Activated T-cell treated with anti-CD3 and anti-CD28 coated beads for 1 hour (primary cell): Measurements from ENCODE around the gene GARS1.
"Not testable (repeated sequence)": the region's sequence is repeated elsewhere in the genome, so short reads cannot be mapped to it uniquely, and the experiment has no call there.

ENCODE experiments used
- DNase-seq: peaks from one replicate; pipeline ENCODE4 v3.0.0-alpha.2; 2020; ENCODE audit warnings: low read depth

The GARS1 gene

GRCh38 chr7:30625283-30625682 is 30.6 kb downstream of the GARS1 start:
- DNase-seq: no peak

GRCh38 chr7:30627026-30627425 is 32.3 kb downstream of the GARS1 start:
- DNase-seq: no peak

DNA sequence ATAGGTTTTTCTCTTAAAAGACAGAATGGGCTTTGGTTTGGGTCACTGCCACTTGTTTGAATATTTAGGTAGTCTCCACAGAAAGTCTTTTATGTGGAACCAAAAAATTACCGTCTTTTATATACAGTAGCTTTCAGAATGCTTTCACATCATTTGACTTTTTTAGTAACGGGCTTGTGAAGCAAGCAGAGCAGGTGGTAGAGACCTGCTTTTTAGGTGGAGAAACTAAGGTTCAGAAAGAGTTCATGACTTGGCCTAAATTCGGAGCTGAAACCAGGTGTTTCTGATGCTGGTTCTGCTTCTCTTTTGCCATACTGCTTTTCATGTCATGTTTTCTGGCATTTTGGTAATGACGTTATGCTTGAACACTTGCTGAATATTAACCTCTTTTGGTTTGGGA is 36.3 kb downstream of the GARS1 start:
- DNase-seq: no peak

DNA sequence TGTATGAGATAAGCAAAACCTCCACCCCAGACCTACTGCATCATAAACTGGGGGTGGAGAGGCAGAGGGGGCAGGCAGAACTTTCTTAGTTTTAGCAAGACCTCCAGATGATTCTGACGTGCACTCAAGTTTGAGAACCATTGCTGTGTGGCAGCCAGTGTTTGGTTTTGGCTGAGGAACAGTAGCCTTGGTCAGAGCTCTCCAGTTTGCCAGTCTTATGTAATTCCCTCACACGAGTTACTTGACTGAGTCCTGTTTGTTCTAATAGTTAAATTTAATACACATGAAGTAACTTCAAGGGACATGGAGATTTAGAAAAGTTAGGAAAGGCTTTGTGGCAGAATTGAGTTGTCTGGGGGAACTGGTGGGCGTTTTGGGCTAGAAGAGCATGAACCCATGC is 38.5 kb downstream of the GARS1 start:
- no peak for DNase-seq

GRCh38 chr7:30634193-30634626 is 39.5 kb downstream of the GARS1 start:
- no peak for DNase-seq

- DNase-seq: no peak
These were observed 40.0 kb downstream of the GARS1 start for GRCh38 chr7:30634634-30635201.

DNA sequence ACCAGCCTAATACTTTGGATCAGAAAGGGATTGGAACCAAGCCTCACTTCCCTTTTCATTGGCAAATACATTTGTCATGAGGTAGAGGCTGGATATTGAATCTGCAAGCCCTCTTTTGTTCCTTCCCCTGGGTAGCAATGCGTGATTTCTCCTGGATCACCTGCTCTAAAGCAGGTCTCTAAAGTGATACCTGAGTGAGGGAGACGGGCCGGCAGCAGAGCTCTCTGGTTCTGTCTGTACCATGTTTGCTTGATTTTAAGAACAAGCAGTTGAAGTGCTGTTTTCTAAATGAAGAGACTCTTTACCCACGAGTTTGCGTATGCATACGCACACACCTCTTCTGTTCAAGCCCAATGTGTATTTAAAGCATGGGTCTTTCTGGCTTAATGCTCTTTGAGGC is 41.1 kb downstream of the GARS1 start:
- no peak for DNase-seq

DNA sequence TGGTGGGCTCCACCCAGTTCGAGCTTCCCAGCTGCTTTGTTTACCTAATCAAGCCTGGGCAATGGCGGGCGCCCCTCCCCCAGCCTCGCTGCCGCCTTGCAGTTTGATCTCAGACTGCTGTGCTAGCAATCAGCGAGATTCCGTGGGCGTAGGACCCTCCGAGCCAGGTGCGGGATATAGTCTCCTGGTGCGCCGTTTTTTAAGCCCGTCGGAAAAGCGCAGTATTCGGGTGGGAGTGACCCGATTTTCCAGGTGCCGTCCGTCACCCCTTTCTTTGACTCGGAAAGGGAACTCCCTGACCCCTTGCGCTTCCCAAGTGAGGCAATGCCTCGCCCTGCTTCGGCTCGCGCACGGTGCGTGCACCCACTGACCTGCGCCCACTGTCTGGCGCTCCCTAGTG is 47.6 kb downstream of the GARS1 start:
- not testable (repeated sequence) for DNase-seq

DNA sequence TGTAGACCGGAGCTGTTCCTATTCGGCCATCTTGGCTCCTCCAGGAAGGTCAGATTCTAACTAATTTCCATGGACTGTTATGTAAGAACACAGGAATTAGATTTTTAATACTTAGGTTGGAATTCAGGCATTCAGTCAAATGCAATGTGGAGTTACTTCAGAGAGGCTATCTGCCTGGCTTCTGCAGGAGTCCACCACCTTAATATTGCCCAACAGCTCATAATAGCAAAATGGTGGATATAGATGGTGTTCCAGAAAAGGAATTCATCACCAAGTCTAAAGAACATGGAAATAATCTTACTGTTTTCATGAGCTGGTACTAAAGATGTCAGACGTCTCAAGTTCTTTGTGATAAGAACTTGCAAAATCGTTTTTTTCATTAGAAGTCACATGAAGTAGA is 48.1 kb downstream of the GARS1 start:
- DNase-seq: no peak

GRCh38 chr7:30644286-30644955 is 49.7 kb downstream of the GARS1 start:
- no peak for DNase-seq

GRCh38 chr7:30645661-30646060 is 51.0 kb downstream of the GARS1 start:
- no peak for DNase-seq

DNA sequence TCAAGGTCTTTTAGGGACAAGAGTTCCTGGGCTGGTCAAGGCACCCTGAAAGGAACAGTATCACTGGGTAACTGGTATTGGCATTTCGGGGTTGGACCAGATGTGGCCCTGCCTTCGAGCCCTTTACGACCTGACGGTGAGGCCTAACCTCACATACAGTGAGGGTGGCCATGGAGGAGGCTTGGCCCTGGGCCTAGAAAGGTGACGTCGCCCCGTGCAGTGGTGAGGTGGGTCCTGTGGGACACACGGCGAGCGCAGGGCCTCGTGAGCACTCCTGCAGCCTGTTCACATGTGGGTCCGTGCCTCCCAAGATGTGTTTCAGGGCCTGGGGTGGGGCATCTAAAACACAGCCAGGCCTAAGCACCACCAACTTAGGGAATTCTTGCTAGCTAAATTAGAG is 51.5 kb downstream of the GARS1 start:
- no peak for DNase-seq

DNA sequence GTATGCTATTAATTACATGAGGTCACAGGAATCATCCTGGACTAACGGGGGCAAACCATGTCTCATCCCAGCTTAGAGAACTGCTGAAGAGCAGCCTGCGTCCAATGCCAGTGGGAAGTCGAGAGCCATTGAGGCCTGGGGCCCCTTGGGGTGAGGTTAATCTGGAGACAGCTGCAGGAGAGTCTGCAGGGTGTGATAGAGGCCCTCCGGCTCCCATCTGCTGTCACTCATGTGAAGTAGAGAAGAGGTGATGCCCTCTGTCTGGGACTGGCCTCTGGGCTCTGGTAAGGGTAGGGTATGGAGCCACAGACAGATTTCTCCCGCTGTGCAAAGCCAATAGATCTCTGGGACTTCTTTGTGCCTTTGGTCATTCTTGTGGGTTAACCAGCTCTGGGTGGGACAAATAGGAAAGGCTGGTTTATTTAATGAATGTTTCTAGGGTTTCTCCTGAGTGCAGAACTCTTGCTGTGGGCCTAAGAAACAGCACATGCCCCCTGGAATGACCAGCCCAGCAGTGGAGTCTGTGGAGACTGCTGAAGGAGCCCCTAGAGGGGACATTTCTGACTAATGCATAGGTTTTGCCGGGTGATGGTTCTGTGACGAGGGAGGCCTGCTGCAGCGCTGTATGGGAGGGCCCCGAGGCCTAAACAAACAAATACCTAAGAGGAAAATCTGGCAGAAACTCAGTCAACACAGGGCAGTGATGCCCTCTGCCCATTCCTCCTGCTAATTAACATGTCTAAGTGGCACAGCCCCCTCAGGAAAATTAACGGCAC is 53.1 kb downstream of the GARS1 start:
- DNase-seq: no peak

- no peak for DNase-seq
These were observed 54.3 kb downstream of the GARS1 start for GRCh38 chr7:30648744-30649540.

- no peak for DNase-seq
These were observed 55.2 kb downstream of the GARS1 start for GRCh38 chr7:30649717-30650420.

- DNase-seq: no peak
These were observed 55.7 kb downstream of the GARS1 start for GRCh38 chr7:30650421-30650808.

GRCh38 chr7:30652132-30652531 is 57.5 kb downstream of the GARS1 start:
- no peak for DNase-seq

GRCh38 chr7:30652698-30653641 is 58.3 kb downstream of the GARS1 start:
- DNase-seq: no peak

- no peak for DNase-seq
These were observed 59.8 kb downstream of the GARS1 start for GRCh38 chr7:30654296-30655090.
